ENCODE measurements around the gene FOXS1. TPM values are rescaled to one million over a fixed set of nuclear protein-coding genes. Genes with fewer than 3 reads are reported as not detected.

FOXS1 gene
- total RNA-seq, 4 donors from 2014 or later = 3.0 to 11.8 (median 8.0) TPM

DNA sequence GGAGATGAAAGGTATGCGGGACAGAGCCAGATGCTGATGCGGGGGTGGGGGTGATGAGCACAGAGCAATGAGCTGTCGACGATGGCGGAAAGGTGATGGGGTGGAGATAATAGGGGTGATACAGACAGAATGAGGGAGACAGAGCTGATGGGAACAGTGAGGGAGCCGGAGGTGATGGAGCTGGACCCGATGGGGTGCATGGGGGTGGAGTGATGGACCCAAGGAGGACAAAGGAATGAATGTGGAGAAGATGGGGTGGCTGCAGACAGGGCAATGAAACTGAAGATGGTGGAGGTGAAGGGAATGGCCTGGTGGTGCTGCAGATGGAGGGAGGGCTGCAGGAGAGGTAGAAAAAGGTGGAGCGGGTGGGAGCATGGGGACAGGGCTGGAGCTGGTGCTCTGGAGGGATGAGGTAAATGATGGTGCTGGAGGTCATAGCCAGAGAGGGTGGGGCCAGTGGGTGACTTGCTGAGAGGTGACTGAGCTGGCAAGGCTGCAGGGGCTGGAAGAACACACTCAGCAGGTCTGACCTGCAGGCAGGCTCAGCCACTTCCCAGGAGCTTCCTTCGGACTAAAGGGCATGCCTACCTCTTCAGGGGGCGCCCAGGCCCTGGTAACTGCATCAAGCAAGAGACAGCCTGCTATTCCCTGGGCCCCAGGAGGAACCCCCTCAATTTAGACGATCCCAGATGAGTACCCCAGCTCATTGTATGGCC, 6.0 kb upstream of the FOXS1 start:
- DNase-seq (ENCODE audit: low spot score in 2 of 2) = no peak
- no peak overlapping the region for H3K27ac ChIP-seq
- no peaks in the 10 kb centered on the region for H3K9me3 ChIP-seq
- H3K4me3 ChIP-seq = no peak overlapping the region
- H3K27me3 ChIP-seq = peaks cover 0 to 23% of the 10 kb centered on the region in 2 donors
- no peaks in the 10 kb centered on the region for H3K36me3 ChIP-seq
- H3K4me1 ChIP-seq = peaks cover 0 to 8% (median 0%) of the 10 kb centered on the region in 4 donors
- WGBS, 2 donors = 71 to 75% methylated on average over 11 of the region's 11 CpGs
- TF ChIP-seq EP300 (IDR thresholded peaks at IDR 0.05) (no peak), POLR2A (IDR thresholded peaks at IDR 0.05) (no peak), CTCF (IDR thresholded peaks at IDR 0.05) (no peak)

DNA sequence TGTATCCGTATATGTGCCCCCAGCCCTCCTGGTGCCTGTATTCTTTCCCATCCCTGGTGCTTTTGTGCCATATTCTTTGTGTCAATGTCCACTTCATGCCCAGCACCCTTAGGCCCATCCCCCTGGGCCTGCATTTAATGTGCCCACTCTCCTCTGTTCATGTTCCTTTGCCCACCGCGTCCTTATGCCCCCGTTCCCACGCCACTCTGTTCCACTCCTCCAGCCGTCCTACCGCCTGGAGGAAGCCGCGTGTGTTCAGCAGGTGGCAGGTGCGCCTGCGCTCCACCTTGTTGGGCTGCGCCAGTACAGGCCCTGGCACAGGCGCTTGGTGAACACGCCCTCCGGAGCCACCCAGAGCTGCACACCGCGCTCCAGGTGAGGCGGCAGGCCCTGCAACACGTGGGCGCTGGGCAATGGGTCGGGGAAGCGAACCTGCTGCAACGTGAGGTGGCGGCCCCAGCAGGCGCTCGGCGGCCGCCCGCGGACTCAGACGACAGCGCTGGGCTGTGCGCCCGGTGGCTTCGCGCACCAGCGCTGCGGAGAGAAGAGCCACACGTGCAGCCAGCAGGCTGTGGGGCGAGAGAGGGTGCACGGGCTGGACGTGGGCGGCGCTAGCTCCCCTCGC, 4.0 kb upstream of the FOXS1 start:
- Histone ChIP-seq H3K36me3 (no peaks in the 10 kb centered on the region), H3K27me3 (peaks cover 0 to 23% of the 10 kb centered on the region in 2 donors), H3K27ac (no peak overlapping the region), H3K9me3 (no peaks in the 10 kb centered on the region), H3K4me1 (peaks cover 0 to 25% (median 3%) of the 10 kb centered on the region in 4 donors), H3K4me3 (no peak overlapping the region)
- no peak for TF ChIP-seq EP300 (IDR thresholded peaks at IDR 0.05)
- no peak for TF ChIP-seq POLR2A (IDR thresholded peaks at IDR 0.05)
- no peak for TF ChIP-seq CTCF (IDR thresholded peaks at IDR 0.05)
- DNase-seq (ENCODE audit: low spot score in 2 of 2) = no peak
- WGBS, 2 donors = 44 to 46% methylated on average over 24 to 43 of the region's 45 CpGs

DNA sequence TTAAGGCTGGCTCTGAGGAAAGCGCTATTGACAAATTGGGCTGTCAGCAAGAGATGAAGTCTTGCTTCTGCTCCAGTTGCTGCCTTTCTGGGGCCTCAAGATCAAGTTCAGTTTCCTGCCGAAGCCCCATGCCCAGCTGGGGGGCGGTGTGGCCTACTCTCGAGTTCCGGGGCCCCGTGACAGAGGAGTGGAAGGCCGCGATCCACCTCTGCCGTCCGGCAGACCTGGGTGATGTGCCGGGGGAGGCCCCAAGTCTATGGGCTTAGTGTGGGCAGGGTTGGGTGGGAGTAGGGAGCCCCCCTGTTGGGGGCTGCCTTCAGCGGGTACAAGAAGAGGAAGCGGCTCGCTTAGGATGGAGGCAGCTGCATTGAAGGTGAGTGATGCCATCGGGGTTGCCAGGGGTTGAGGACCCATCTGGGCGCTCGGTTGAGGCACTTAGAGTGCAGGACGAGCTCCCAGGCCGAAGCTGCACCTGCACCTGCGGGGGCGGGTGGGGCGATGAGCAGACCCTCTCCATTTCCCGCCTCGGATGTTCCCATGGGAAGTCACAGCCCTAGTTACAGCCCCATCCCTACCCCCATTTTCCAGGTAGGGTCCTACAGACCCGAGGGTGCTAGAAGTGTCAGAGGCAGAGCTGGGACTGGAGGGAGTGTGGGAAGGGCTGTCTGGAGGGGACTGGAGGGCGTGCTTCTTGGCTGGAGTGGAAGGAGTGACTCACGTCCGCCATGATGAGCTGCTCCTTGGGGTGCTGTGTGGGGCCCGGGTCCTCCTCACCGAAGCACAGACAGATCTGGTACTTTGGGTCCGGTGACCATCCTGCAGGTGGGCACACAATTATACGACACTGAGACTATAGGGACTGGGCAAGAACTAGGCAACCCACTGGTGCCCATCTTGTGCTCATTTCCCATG, 2.9 kb upstream of the FOXS1 start:
- Histone ChIP-seq H3K36me3 (no peaks in the 10 kb centered on the region), H3K4me3 (no peak overlapping the region), H3K9me3 (no peaks in the 10 kb centered on the region), H3K27ac (no peak overlapping the region), H3K27me3 (peaks cover 0 to 23% of the 10 kb centered on the region in 2 donors), H3K4me1 (peaks cover 0 to 31% (median 4%) of the 10 kb centered on the region in 4 donors)
- DNase-seq (ENCODE audit: low spot score in 2 of 2) = no peak
- 86 to 88% methylated on average over 32 of the region's 32 CpGs for WGBS, 2 donors
- TF ChIP-seq CTCF (IDR thresholded peaks at IDR 0.05) (no peak), EP300 (IDR thresholded peaks at IDR 0.05) (no peak), POLR2A (IDR thresholded peaks at IDR 0.05) (no peak)

DNA sequence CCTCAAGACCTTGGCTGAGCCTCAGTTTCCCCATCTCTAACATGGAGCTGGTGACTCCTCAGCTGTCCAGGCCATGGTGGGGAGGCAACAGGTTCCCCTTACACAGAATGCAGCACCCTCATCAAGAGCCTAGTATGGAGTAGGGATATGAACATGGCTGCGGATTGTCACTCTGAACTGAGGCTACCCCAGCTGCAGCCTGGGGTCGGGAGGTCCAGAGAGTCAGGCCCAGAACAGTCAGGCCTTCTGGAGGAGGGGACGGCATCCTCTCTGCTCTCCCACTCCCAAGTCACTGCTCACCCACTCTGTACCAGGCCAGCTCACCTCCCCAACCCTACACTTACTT, 1.4 kb upstream of the FOXS1 start:
- Histone ChIP-seq H3K4me3 (no peak overlapping the region), H3K36me3 (no peaks in the 10 kb centered on the region), H3K27ac (no peak overlapping the region), H3K27me3 (peaks cover 0 to 23% of the 10 kb centered on the region in 2 donors), H3K4me1 (peaks cover 0 to 40% (median 10%) of the 10 kb centered on the region in 4 donors), H3K9me3 (no peaks in the 10 kb centered on the region)
- WGBS, 2 donors = 68 to 77% methylated on average over 3 of the region's 3 CpGs
- TF ChIP-seq CTCF (IDR thresholded peaks at IDR 0.05) = no peak
- TF ChIP-seq POLR2A (IDR thresholded peaks at IDR 0.05) = no peak
- no peak for TF ChIP-seq EP300 (IDR thresholded peaks at IDR 0.05)
- no peak for DNase-seq (ENCODE audit: low spot score in 2 of 2)

Measured in tibial nerve (tissue), 4 donors.